ENCODE results near the gene EDC3.
"Not testable (repeated sequence)": the region's sequence is repeated elsewhere in the genome, so short reads cannot be mapped to it uniquely, and the experiment has no call there.

Gene EDC3, protein sequence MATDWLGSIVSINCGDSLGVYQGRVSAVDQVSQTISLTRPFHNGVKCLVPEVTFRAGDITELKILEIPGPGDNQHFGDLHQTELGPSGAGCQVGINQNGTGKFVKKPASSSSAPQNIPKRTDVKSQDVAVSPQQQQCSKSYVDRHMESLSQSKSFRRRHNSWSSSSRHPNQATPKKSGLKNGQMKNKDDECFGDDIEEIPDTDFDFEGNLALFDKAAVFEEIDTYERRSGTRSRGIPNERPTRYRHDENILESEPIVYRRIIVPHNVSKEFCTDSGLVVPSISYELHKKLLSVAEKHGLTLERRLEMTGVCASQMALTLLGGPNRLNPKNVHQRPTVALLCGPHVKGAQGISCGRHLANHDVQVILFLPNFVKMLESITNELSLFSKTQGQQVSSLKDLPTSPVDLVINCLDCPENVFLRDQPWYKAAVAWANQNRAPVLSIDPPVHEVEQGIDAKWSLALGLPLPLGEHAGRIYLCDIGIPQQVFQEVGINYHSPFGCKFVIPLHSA

GRCh38 chr15:74695597-74696397 lies at the start of gene EDC3:
TSS of gene EDC3 (minus strand) at chr15:74696024. CDS start at chr15:74675124, 20,900 bp downstream.
- Histone ChIP-seq H3K9me2 (replicated peaks; ENCODE audit: insufficient read depth, low read length) (no peaks in the 10 kb centered on the region), H3K4me2 (ENCODE audit: low read depth, low read length, poor library complexity, severe bottlenecking) (peak within 1 kb of the TSS; percentile 77), H3K27me3 (ENCODE audit: low read length) (no peaks in the 10 kb centered on the region), H3K79me2 (ENCODE audit: insufficient read depth, low read length) (peaks cover 47% of the 10 kb centered on the region), H3K36me3 (ENCODE audit: low read length) (no peaks in the 10 kb centered on the region), H3K9ac (ENCODE audit: low read length) (peak within 1 kb of the TSS; percentile 88), H3K4me3 (ENCODE audit: insufficient read depth, low read length, poor library complexity, severe bottlenecking) (peak within 1 kb of the TSS; percentile 93), H2AFZ (ENCODE audit: low read depth, low read length, severe bottlenecking) (peak within 1 kb of the TSS; percentile 89), H3K27ac (ENCODE audit: low read depth, low read length) (no peak within 1 kb of the TSS), H3K9me3 (ENCODE audit: insufficient read depth, low read length) (no peaks in the 10 kb centered on the region), H4K20me1 (ENCODE audit: low read depth, low read length) (no peaks in the 10 kb centered on the region), H3F3A (ENCODE audit: insufficient read depth) (peaks cover 6% of the 10 kb centered on the region; the same call in 1 of the 2 replicates)
- TF ChIP-seq, protein P1, sequence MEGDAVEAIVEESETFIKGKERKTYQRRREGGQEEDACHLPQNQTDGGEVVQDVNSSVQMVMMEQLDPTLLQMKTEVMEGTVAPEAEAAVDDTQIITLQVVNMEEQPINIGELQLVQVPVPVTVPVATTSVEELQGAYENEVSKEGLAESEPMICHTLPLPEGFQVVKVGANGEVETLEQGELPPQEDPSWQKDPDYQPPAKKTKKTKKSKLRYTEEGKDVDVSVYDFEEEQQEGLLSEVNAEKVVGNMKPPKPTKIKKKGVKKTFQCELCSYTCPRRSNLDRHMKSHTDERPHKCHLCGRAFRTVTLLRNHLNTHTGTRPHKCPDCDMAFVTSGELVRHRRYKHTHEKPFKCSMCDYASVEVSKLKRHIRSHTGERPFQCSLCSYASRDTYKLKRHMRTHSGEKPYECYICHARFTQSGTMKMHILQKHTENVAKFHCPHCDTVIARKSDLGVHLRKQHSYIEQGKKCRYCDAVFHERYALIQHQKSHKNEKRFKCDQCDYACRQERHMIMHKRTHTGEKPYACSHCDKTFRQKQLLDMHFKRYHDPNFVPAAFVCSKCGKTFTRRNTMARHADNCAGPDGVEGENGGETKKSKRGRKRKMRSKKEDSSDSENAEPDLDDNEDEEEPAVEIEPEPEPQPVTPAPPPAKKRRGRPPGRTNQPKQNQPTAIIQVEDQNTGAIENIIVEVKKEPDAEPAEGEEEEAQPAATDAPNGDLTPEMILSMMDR (IDR thresholded peaks at IDR 0.05; ENCODE audit: insufficient read depth, low read length, poor library complexity, severe bottlenecking), result no peak
- no peak for TF ChIP-seq EZH2phosphoT487 (conservative IDR thresholded peaks at IDR 0.05; ENCODE audit: low read length)

- H3K9ac ChIP-seq (ENCODE audit: low read length), result no peak overlapping the region
- no peaks in the 10 kb centered on the region for H3K79me2 ChIP-seq (ENCODE audit: insufficient read depth, low read length)
- no peaks in the 10 kb centered on the region; the same call in 1 of the 2 replicates for H3K9me3 ChIP-seq (ENCODE audit: insufficient read depth, low read length)
- H3K4me3 ChIP-seq (ENCODE audit: insufficient read depth, low read length, poor library complexity, severe bottlenecking), result no peak overlapping the region
- H3K36me3 ChIP-seq (ENCODE audit: low read length), result no peaks in the 10 kb centered on the region
- H3K27me3 ChIP-seq (ENCODE audit: low read length), result no peaks in the 10 kb centered on the region
- no peaks in the 10 kb centered on the region for H3F3A ChIP-seq (ENCODE audit: insufficient read depth)
- H3K27ac ChIP-seq (ENCODE audit: low read depth, low read length), result no peak overlapping the region
- H4K20me1 ChIP-seq (ENCODE audit: low read depth, low read length), result no peaks in the 10 kb centered on the region
- no peak overlapping the region for H2AFZ ChIP-seq (ENCODE audit: low read depth, low read length, severe bottlenecking)
- TF ChIP-seq, protein P1 (IDR thresholded peaks at IDR 0.05; ENCODE audit: insufficient read depth, low read length, poor library complexity, severe bottlenecking), result no peak
- TF ChIP-seq EZH2phosphoT487 (conservative IDR thresholded peaks at IDR 0.05; ENCODE audit: low read length), result no peak
- H3K9me2 ChIP-seq (replicated peaks; ENCODE audit: insufficient read depth, low read length), result no peaks in the 10 kb centered on the region
- H3K4me2 ChIP-seq (ENCODE audit: low read depth, low read length, poor library complexity, severe bottlenecking), result no peak overlapping the region
Observed at GRCh38 chr15:74742422-74742821, 46.6 kb upstream of the EDC3 start.

DNA sequence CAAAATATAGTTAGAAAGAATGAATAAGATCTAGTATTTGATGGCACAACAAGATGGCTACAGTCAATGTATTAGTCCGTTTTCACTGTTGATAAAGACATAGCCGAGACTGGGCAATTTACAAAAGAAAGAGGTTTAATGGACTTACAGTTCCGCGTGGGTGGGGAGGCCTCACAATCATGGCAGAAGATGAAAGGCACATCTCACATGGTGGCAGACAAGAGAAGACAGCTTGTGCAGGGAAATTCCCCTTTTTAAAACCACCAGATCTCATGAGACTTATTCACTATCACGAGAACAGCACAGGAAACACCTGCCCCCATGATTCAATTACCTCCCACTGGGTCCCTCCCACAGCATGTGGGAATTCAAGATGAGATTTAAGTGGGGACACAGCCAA lies 42.4 kb upstream of the EDC3 start:
- H3F3A ChIP-seq (ENCODE audit: insufficient read depth); H3K9me3 ChIP-seq (ENCODE audit: insufficient read depth, low read length); H3K79me2 ChIP-seq (ENCODE audit: insufficient read depth, low read length); H2AFZ ChIP-seq (ENCODE audit: low read depth, low read length, severe bottlenecking); H3K4me2 ChIP-seq (ENCODE audit: low read depth, low read length, poor library complexity, severe bottlenecking); H3K27ac ChIP-seq (ENCODE audit: low read depth, low read length); H3K4me3 ChIP-seq (ENCODE audit: insufficient read depth, low read length, poor library complexity, severe bottlenecking); H3K27me3 ChIP-seq (ENCODE audit: low read length); H3K36me3 ChIP-seq (ENCODE audit: low read length); H4K20me1 ChIP-seq (ENCODE audit: low read depth, low read length); H3K9ac ChIP-seq (ENCODE audit: low read length); H3K9me2 ChIP-seq (replicated peaks; ENCODE audit: insufficient read depth, low read length): not testable (repeated sequence)
